GM12891 (cell line): ENCODE data around the gene HTT.

Experiments used
- POLR2A ChIP-seq: IDR thresholded peaks from 2 replicates; pipeline ENCODE4 v1.6.1; 2011; ENCODE audit warnings: low read depth, low read length, control low read depth
- POLR2AphosphoS5 ChIP-seq: IDR thresholded peaks from 2 replicates; pipeline ENCODE4 v1.6.1; 2011; ENCODE audit warnings: low read depth, low read length, control low read depth
- TAF1 ChIP-seq: IDR thresholded peaks from 2 replicates; pipeline ENCODE4 v1.6.1; 2011; ENCODE audit warnings: low read depth, low read length, control low read depth

DNA sequence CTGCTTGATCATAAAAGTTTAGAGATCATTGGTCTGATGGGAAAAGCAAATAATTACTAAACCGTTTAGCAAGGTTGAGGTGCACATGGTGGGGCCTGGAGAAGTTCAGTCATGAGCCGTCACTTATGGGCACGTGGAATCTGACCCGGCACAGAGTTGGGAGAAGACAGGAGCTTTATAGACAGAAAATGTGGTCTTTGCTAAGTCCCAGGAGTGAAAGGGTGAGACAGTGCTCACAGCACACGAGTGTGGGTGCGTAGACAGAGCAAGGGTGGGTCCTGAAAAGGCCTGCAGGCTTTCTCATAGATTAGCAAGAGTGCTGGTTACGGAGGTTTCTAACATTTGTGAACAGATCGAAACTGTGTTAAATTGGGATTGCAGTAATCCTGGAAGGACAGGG lies 43.8 kb downstream of the HTT start:
- TF ChIP-seq POLR2AphosphoS5 (no peak), POLR2A (no peak), TAF1 (no peak)
